ENCODE data around the gene TRIM15.
"Not testable (repeated sequence)": the region's sequence is repeated elsewhere in the genome, so short reads cannot be mapped to it uniquely, and the experiment has no call there.

TRIM15 gene

GRCh38 chr6:30156774-30157173, 6.6 kb upstream of the TRIM15 start:
- no peak for DNase-seq (ENCODE audit: low read depth)
- H3K27me3 ChIP-seq (replicated peaks; ENCODE audit: control insufficient read depth, insufficient read depth, low read length) = no peaks in the 10 kb centered on the region

GRCh38 chr6:30157581-30157980, 5.8 kb upstream of the TRIM15 start:
- Histone ChIP-seq H3K4me1 (ENCODE audit: control insufficient read depth, insufficient read depth, low read length) (peaks cover 24% of the 10 kb centered on the region), H3K36me3 (ENCODE audit: control insufficient read depth, insufficient read depth, low read length, severe bottlenecking) (no peaks in the 10 kb centered on the region), H3K4me3 (ENCODE audit: low read length) (no peak overlapping the region), H3K9me3 (ENCODE audit: control insufficient read depth, low read length) (no peaks in the 10 kb centered on the region), H3K27me3 (replicated peaks; ENCODE audit: control insufficient read depth, insufficient read depth, low read length) (no peaks in the 10 kb centered on the region), H3K9ac (ENCODE audit: low read length) (no peak overlapping the region)
- no peak for DNase-seq (ENCODE audit: low read depth)

More at GRCh38 chr6:30156774-30157173, 6.6 kb upstream of the TRIM15 start:
- Histone ChIP-seq H3K36me3 (ENCODE audit: control insufficient read depth, insufficient read depth, low read length, severe bottlenecking) (no peaks in the 10 kb centered on the region), H3K9me3 (ENCODE audit: control insufficient read depth, low read length) (no peaks in the 10 kb centered on the region), H3K4me3 (ENCODE audit: low read length) (no peak overlapping the region), H3K4me1 (ENCODE audit: control insufficient read depth, insufficient read depth, low read length) (peaks cover 24% of the 10 kb centered on the region), H3K9ac (ENCODE audit: low read length) (no peak overlapping the region)

- Histone ChIP-seq H3K27me3 (replicated peaks; ENCODE audit: control insufficient read depth, insufficient read depth, low read length) (peaks cover 1% of the 10 kb centered on the region), H3K9ac (ENCODE audit: low read length) (no peak overlapping the region), H3K4me3 (ENCODE audit: low read length) (no peak overlapping the region), H3K4me1 (ENCODE audit: control insufficient read depth, insufficient read depth, low read length) (peaks cover 24% of the 10 kb centered on the region), H3K36me3 (ENCODE audit: control insufficient read depth, insufficient read depth, low read length, severe bottlenecking) (no peaks in the 10 kb centered on the region), H3K9me3 (ENCODE audit: control insufficient read depth, low read length) (no peaks in the 10 kb centered on the region)
- DNase-seq (ENCODE audit: low read depth) = no peak
These were observed 5.3 kb upstream of the TRIM15 start for GRCh38 chr6:30157999-30158398.

GRCh38 chr6:30158475-30159040, 4.8 kb upstream of the TRIM15 start:
- no peaks in the 10 kb centered on the region for H3K9me3 ChIP-seq (ENCODE audit: control insufficient read depth, low read length)
- no peak overlapping the region for H3K4me3 ChIP-seq (ENCODE audit: low read length)
- DNase-seq (ENCODE audit: low read depth) = no peak
- H3K27me3 ChIP-seq (replicated peaks; ENCODE audit: control insufficient read depth, insufficient read depth, low read length) = peaks cover 5% of the 10 kb centered on the region
- H3K9ac ChIP-seq (ENCODE audit: low read length) = no peak overlapping the region
- H3K4me1 ChIP-seq (ENCODE audit: control insufficient read depth, insufficient read depth, low read length) = peaks cover 24% of the 10 kb centered on the region
- H3K36me3 ChIP-seq (ENCODE audit: control insufficient read depth, insufficient read depth, low read length, severe bottlenecking) = no peaks in the 10 kb centered on the region

- Histone ChIP-seq H3K36me3 (ENCODE audit: control insufficient read depth, insufficient read depth, low read length, severe bottlenecking) (no peaks in the 10 kb centered on the region), H3K27me3 (replicated peaks; ENCODE audit: control insufficient read depth, insufficient read depth, low read length) (peaks cover 12% of the 10 kb centered on the region), H3K4me3 (ENCODE audit: low read length) (no peak overlapping the region), H3K9ac (ENCODE audit: low read length) (no peak overlapping the region), H3K9me3 (ENCODE audit: control insufficient read depth, low read length) (no peaks in the 10 kb centered on the region), H3K4me1 (ENCODE audit: control insufficient read depth, insufficient read depth, low read length) (peaks cover 16% of the 10 kb centered on the region)
- DNase-seq (ENCODE audit: low read depth) = no peak
These were observed 3.1 kb upstream of the TRIM15 start for GRCh38 chr6:30160008-30160784.

GRCh38 chr6:30160785-30161531, 2.4 kb upstream of the TRIM15 start, which contains the start of gene TRIM10:
Gene TRIM10 (minus strand): TSS chr6:30161211. CDS start chr6:30160858, 353 bp downstream.
- Histone ChIP-seq H3K4me3 (ENCODE audit: low read length) (no peak within 1 kb of the TSS), H3K4me1 (ENCODE audit: control insufficient read depth, insufficient read depth, low read length) (peaks cover 8% of the 10 kb centered on the region), H3K27me3 (replicated peaks; ENCODE audit: control insufficient read depth, insufficient read depth, low read length) (peaks cover 12% of the 10 kb centered on the region), H3K9me3 (ENCODE audit: control insufficient read depth, low read length) (no peaks in the 10 kb centered on the region), H3K36me3 (ENCODE audit: control insufficient read depth, insufficient read depth, low read length, severe bottlenecking) (no peaks in the 10 kb centered on the region), H3K9ac (ENCODE audit: low read length) (no peak within 1 kb of the TSS)
- DNase-seq (ENCODE audit: low read depth) = no peak

- Histone ChIP-seq H3K27me3 (replicated peaks; ENCODE audit: control insufficient read depth, insufficient read depth, low read length) (peaks cover 19% of the 10 kb centered on the region), H3K4me3 (ENCODE audit: low read length) (no peak overlapping the region), H3K36me3 (ENCODE audit: control insufficient read depth, insufficient read depth, low read length, severe bottlenecking) (no peaks in the 10 kb centered on the region), H3K9me3 (ENCODE audit: control insufficient read depth, low read length) (no peaks in the 10 kb centered on the region), H3K9ac (ENCODE audit: low read length) (no peak overlapping the region), H3K4me1 (ENCODE audit: control insufficient read depth, insufficient read depth, low read length) (no peaks in the 10 kb centered on the region)
- no peak for DNase-seq (ENCODE audit: low read depth)
These were observed 869 bp upstream of the TRIM15 start for GRCh38 chr6:30162265-30163089.

GRCh38 chr6:30163918-30164654, 740 bp downstream of the TRIM15 start:
- Histone ChIP-seq H3K4me1 (ENCODE audit: control insufficient read depth, insufficient read depth, low read length) (no peaks in the 10 kb centered on the region), H3K9me3 (ENCODE audit: control insufficient read depth, low read length) (no peaks in the 10 kb centered on the region), H3K27me3 (replicated peaks; ENCODE audit: control insufficient read depth, insufficient read depth, low read length) (peaks cover 35% of the 10 kb centered on the region), H3K4me3 (ENCODE audit: low read length) (no peak overlapping the region), H3K36me3 (ENCODE audit: control insufficient read depth, insufficient read depth, low read length, severe bottlenecking) (no peaks in the 10 kb centered on the region), H3K9ac (ENCODE audit: low read length) (no peak overlapping the region)
- no peak for DNase-seq (ENCODE audit: low read depth)

GRCh38 chr6:30164714-30165113, 1.4 kb downstream of the TRIM15 start:
- Histone ChIP-seq H3K4me1 (ENCODE audit: control insufficient read depth, insufficient read depth, low read length) (no peaks in the 10 kb centered on the region), H3K4me3 (ENCODE audit: low read length) (no peak overlapping the region), H3K9ac (ENCODE audit: low read length) (no peak overlapping the region), H3K27me3 (replicated peaks; ENCODE audit: control insufficient read depth, insufficient read depth, low read length) (peaks cover 37% of the 10 kb centered on the region), H3K36me3 (ENCODE audit: control insufficient read depth, insufficient read depth, low read length, severe bottlenecking) (no peaks in the 10 kb centered on the region), H3K9me3 (ENCODE audit: control insufficient read depth, low read length) (no peaks in the 10 kb centered on the region)
- DNase-seq (ENCODE audit: low read depth) = no peak

GRCh38 chr6:30165238-30165637, 1.9 kb downstream of the TRIM15 start:
- not testable (repeated sequence) for H3K9me3 ChIP-seq (ENCODE audit: control insufficient read depth, low read length); H3K9ac ChIP-seq (ENCODE audit: low read length); H3K4me3 ChIP-seq (ENCODE audit: low read length); DNase-seq (ENCODE audit: low read depth); H3K36me3 ChIP-seq (ENCODE audit: control insufficient read depth, insufficient read depth, low read length, severe bottlenecking); H3K4me1 ChIP-seq (ENCODE audit: control insufficient read depth, insufficient read depth, low read length)
- H3K27me3 ChIP-seq (replicated peaks; ENCODE audit: control insufficient read depth, insufficient read depth, low read length) = peaks cover 38% of the 10 kb centered on the region

Data from adipocyte (in vitro differentiated cells).